PC-3 (cell line): ENCODE results near the gene PLAGL2. TPM values are rescaled to one million over a fixed set of nuclear protein-coding genes. Genes with fewer than 3 reads are reported as not detected.

ENCODE experiments used
- ATAC-seq: fragments of 200-7000 bp; cut with Tn5 transposase; 2 replicates; pipeline ENCODE4 v1.9.1; 2020; ENCODE audit warnings: mild to moderate bottlenecking, moderate library complexity
- BruUV-seq: library from RNA; stranded (reverse); fragments of 400-500 nt; replicated peaks from 2 replicates; lab custom pipeline; 2021; lab: Mats Ljungman, UMichigan
- CTCF ChIA-PET: fragments of 300-600 bp; sonication (Branson Sonifier 250); formaldehyde crosslinking; loops from one replicate; lab custom pipeline; 2022; ENCODE audit warnings: antibody characterized with exemption; lab: Charles Lee
- POLR2A ChIA-PET: fragments of 300-600 bp; sonication (Branson Sonifier 250); formaldehyde crosslinking; loops from one replicate; lab custom pipeline; 2022; ENCODE audit warnings: antibody characterized with exemption; ENCODE audit not compliant: unreplicated experiment; lab: Charles Lee
- DNase-seq: peaks from one replicate; pipeline ENCODE4 v3.0.0-alpha.2; 2015
- H2AFZ ChIP-seq: fragments of 300-600 bp; sonication (generic); 2 replicates; pipeline ENCODE4 v1.6.0; 2016; ENCODE audit warnings: antibody characterized with exemption, low read length
- H3F3A ChIP-seq: fragments of 300-600 bp; sonication (generic); one replicate; pipeline ENCODE4 v1.6.0; 2017; ENCODE audit warnings: antibody characterized with exemption, low read length, control low read depth, mild to moderate bottlenecking; ENCODE audit not compliant: unreplicated experiment
- H3K27ac ChIP-seq: fragments of 300-600 bp; sonication (generic); 2 replicates; pipeline ENCODE4 v1.5.1; 2016; ENCODE audit warnings: mild to moderate bottlenecking, low read length
- H3K27me3 ChIP-seq: fragments of 300-600 bp; sonication (generic); 2 replicates; pipeline ENCODE4 v1.6.1; 2016; ENCODE audit warnings: low read length, mixed read lengths
- H3K36me3 ChIP-seq: fragments of 300-600 bp; sonication (generic); 2 replicates; pipeline ENCODE4 v1.6.1; 2016; ENCODE audit warnings: low read depth, mixed run types, low read length, mixed read lengths
- H3K4me1 ChIP-seq: fragments of 300-600 bp; sonication (generic); 2 replicates; pipeline ENCODE4 v1.5.1; 2016; ENCODE audit warnings: low read length; ENCODE audit not compliant: insufficient read depth
- H3K4me2 ChIP-seq: fragments of 300-600 bp; sonication (generic); 2 replicates; pipeline ENCODE4 v1.6.0; 2016; ENCODE audit warnings: low read length
- H3K4me3 ChIP-seq: fragments of 300-600 bp; sonication (generic); 2 replicates; pipeline ENCODE4 v1.5.1; 2016; ENCODE audit warnings: mild to moderate bottlenecking, low read length, mixed read lengths
- H3K79me2 ChIP-seq: fragments of 300-600 bp; sonication (generic); 2 replicates; pipeline ENCODE4 v1.6.1; 2017; ENCODE audit warnings: low read length, mixed read lengths
- H3K9ac ChIP-seq: fragments of 300-600 bp; sonication (generic); 2 replicates; pipeline ENCODE4 v1.6.0; 2016; ENCODE audit warnings: mild to moderate bottlenecking, low read length
- H3K9me2 ChIP-seq: fragments of 300-600 bp; sonication (generic); replicated peaks from 2 replicates; pipeline ENCODE4 v1.6.1; 2016; ENCODE audit warnings: mixed run types, low read length, mixed read lengths
- H3K9me3 ChIP-seq: fragments of 300-600 bp; sonication (generic); 2 replicates; pipeline ENCODE4 v1.6.1; 2016; ENCODE audit warnings: low read length, mixed read lengths
- H4K20me1 ChIP-seq: fragments of 300-600 bp; sonication (generic); 2 replicates; pipeline ENCODE4 v1.6.1; 2016; ENCODE audit warnings: low read length, mixed read lengths
- CTCF ChIP-seq: fragments of 300-600 bp; sonication (generic); conservative IDR thresholded peaks from 2 replicates; pipeline ENCODE4 v1.5.1; 2017; ENCODE audit warnings: antibody characterized with exemption, low read depth, mild to moderate bottlenecking, low read length
- EZH2 ChIP-seq: fragments of 300-600 bp; sonication (generic); IDR thresholded peaks from one replicate; pipeline ENCODE4 v1.6.1; 2017; ENCODE audit warnings: antibody characterized with exemption, mild to moderate bottlenecking, low read length; ENCODE audit not compliant: unreplicated experiment
- EZH2phosphoT487 ChIP-seq: fragments of 300-600 bp; sonication (generic); IDR thresholded peaks from 2 replicates; pipeline ENCODE4 v1.6.1; 2018; ENCODE audit warnings: mild to moderate bottlenecking, antibody characterized with exemption, low read length, borderline replicate concordance
- intact Hi-C: fragments of 100-400 bp; cut with micrococcal nuclease; formaldehyde crosslinking; loops from 2 replicates; pipeline ENCODE4 v1.9.0; 2023
- total RNA-seq: library from RNA; depleted of rRNA; stranded (reverse); fragments of >200 nt; gene quantifications from 2 replicates; pipeline ENCODE4 v1.2.3, GENCODE V29; 2014

Gene PLAGL2
- total RNA-seq, 1 experiment from 2014 or later = 4.4 TPM

DNA sequence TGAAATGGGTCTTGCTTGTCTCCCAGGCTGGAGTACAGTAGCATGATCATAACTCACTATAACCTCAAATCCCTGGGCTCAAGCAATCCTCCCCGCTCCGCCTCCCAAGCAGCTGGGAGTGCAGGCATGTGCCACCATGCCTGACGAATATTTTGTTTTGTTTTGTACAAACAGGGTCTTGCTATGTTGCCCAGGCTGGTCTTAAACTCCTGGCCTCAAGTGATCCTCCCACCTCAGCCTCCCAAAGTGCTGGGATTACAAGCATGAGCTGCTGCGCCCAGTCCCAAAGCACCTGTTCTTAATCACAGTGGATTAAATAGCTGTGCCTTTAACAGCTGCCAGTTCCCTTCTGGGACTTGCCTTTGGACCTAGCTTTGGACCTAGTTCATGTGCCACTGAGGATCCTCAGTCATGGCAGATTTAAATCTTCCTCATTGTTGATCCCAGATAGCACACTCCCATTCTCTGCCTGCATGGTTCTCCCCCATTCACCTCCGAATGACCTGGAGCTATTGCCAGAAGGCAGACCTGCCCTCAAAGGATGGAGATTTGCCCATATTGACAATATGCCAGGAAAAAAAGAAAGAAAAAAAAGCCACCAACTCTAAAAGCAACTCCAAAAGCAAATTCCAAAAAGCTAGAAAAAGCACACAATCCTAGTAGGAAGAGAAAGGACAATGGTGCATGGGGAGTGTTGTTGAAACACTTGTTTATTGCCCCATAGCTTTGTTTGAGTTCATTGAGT lies 10.8 kb upstream of the PLAGL2 start:
- Histone ChIP-seq H3K4me1 (no peaks in the 10 kb centered on the region), H3K4me2 (no peak overlapping the region), H3K36me3 (peaks cover 47% of the 10 kb centered on the region), H3K27ac (no peak overlapping the region), H3K79me2 (no peaks in the 10 kb centered on the region), H3K4me3 (no peak overlapping the region), H3K27me3 (no peaks in the 10 kb centered on the region), H2AFZ (no peak overlapping the region), H3K9me2 (no peaks in the 10 kb centered on the region), H3F3A (no peaks in the 10 kb centered on the region), H4K20me1 (no peaks in the 10 kb centered on the region), H3K9ac (no peak overlapping the region), H3K9me3 (no peaks in the 10 kb centered on the region)
- CTCF ChIA-PET = no interaction called here
- no TSS peak for BruUV-seq
- POLR2A ChIA-PET = no interaction called here
- no peak for DNase-seq
- ATAC-seq = no peak
- no peak for TF ChIP-seq EZH2
- TF ChIP-seq CTCF = no peak
- TF ChIP-seq EZH2phosphoT487 = no peak
- intact Hi-C loops = no loop called here

- TF ChIP-seq EZH2 (no peak), CTCF (no peak), EZH2phosphoT487 (no peak)
- Histone ChIP-seq H3K36me3 (peaks cover 44% of the 10 kb centered on the region), H3K9me2 (no peaks in the 10 kb centered on the region), H3K4me2 (no peak overlapping the region), H3F3A (no peaks in the 10 kb centered on the region), H4K20me1 (no peaks in the 10 kb centered on the region), H3K27me3 (no peaks in the 10 kb centered on the region), H3K4me1 (no peaks in the 10 kb centered on the region), H3K9ac (no peak overlapping the region), H2AFZ (no peak overlapping the region), H3K79me2 (peaks cover 6% of the 10 kb centered on the region), H3K27ac (no peak overlapping the region), H3K9me3 (no peaks in the 10 kb centered on the region), H3K4me3 (no peak overlapping the region)
- intact Hi-C loops = no loop called here
- ChIA-PET POLR2A (interaction anchor here (0.6 kb wide), 1 partner anchor 41 kb away, joined by 3 read pairs; no protein-coding TSS in a partner anchor), CTCF (no interaction called here)
- BruUV-seq = no TSS peak
- DNase-seq (no peak), ATAC-seq (no peak)
Observed at GRCh38 chr20:32216179-32217142, 8.9 kb upstream of the PLAGL2 start.
